ENCODE data around the gene TIMP3.

TIMP3 gene

GRCh38 chr22:32850591-32851517 lies 49.3 kb downstream of the TIMP3 start:
- Histone ChIP-seq H3K4me2 (ENCODE audit: insufficient read depth, low read length) (no peak overlapping the region), H3K4me1 (ENCODE audit: insufficient read depth, low read length) (no peaks in the 10 kb centered on the region), H3K36me3 (ENCODE audit: insufficient read depth, low read length) (no peaks in the 10 kb centered on the region), H3K9ac (ENCODE audit: low read depth, low read length) (no peak overlapping the region), H3K9me3 (ENCODE audit: insufficient read depth, low read length, severe bottlenecking) (no peaks in the 10 kb centered on the region), H4K20me1 (ENCODE audit: insufficient read depth, low read length) (0 out of 2 replicates have a peak, but pooled peaks cover 4% of the 10 kb centered on the region), H3K4me3 (ENCODE audit: low read depth in 1 of 2, low read length in 2 of 2) (no peak overlapping the region), H3K79me2 (ENCODE audit: insufficient read depth, low read length) (no peaks in the 10 kb centered on the region), H2AFZ (ENCODE audit: low read depth, low read length) (no peak overlapping the region), H3K27ac (ENCODE audit: low read length) (no peak overlapping the region), H3K27me3 (ENCODE audit: insufficient read depth, low read length, poor library complexity) (peaks cover 15% of the 10 kb centered on the region)
- TF ChIP-seq EZH2 (IDR thresholded peaks at IDR 0.05; ENCODE audit: borderline replicate concordance, low read depth, low read length, severe bottlenecking) (no peak), CTCF (IDR thresholded peaks at IDR 0.05; ENCODE audit: borderline replicate concordance, extremely low read depth, low read length, poor library complexity, severe bottlenecking) (no peak)
- DNase-seq = no peak
- no peak for ATAC-seq (ENCODE audit: insufficient read depth, low read depth)

GRCh38 chr22:32852395-32853251 lies 51.1 kb downstream of the TIMP3 start:
- peaks cover 4% of the 10 kb centered on the region for H3K27me3 ChIP-seq (ENCODE audit: insufficient read depth, low read length, poor library complexity)
- H3K79me2 ChIP-seq (ENCODE audit: insufficient read depth, low read length) = no peaks in the 10 kb centered on the region
- H3K9me3 ChIP-seq (ENCODE audit: insufficient read depth, low read length, severe bottlenecking) = no peaks in the 10 kb centered on the region
- H2AFZ ChIP-seq (ENCODE audit: low read depth, low read length) = no peak overlapping the region
- no peak overlapping the region for H3K27ac ChIP-seq (ENCODE audit: low read length)
- ATAC-seq (ENCODE audit: insufficient read depth, low read depth) (no peak), DNase-seq (no peak)
- 0 out of 2 replicates have a peak, but pooled peaks cover 4% of the 10 kb centered on the region for H4K20me1 ChIP-seq (ENCODE audit: insufficient read depth, low read length)
- no peaks in the 10 kb centered on the region for H3K36me3 ChIP-seq (ENCODE audit: insufficient read depth, low read length)
- no peak overlapping the region for H3K4me3 ChIP-seq (ENCODE audit: low read depth in 1 of 2, low read length in 2 of 2)
- TF ChIP-seq EZH2 (IDR thresholded peaks at IDR 0.05; ENCODE audit: borderline replicate concordance, low read depth, low read length, severe bottlenecking) = no peak
- TF ChIP-seq CTCF (IDR thresholded peaks at IDR 0.05; ENCODE audit: borderline replicate concordance, extremely low read depth, low read length, poor library complexity, severe bottlenecking) = no peak
- no peak overlapping the region for H3K4me2 ChIP-seq (ENCODE audit: insufficient read depth, low read length)
- no peaks in the 10 kb centered on the region for H3K4me1 ChIP-seq (ENCODE audit: insufficient read depth, low read length)
- H3K9ac ChIP-seq (ENCODE audit: low read depth, low read length) = no peak overlapping the region

- H3K79me2 ChIP-seq (ENCODE audit: insufficient read depth, low read length) = no peaks in the 10 kb centered on the region
- ATAC-seq (ENCODE audit: insufficient read depth, low read depth) (no peak), DNase-seq (no peak)
- no peaks in the 10 kb centered on the region for H3K27me3 ChIP-seq (ENCODE audit: insufficient read depth, low read length, poor library complexity)
- H3K9me3 ChIP-seq (ENCODE audit: insufficient read depth, low read length, severe bottlenecking) = no peaks in the 10 kb centered on the region
- no peak overlapping the region for H3K9ac ChIP-seq (ENCODE audit: low read depth, low read length)
- no peak overlapping the region for H3K4me3 ChIP-seq (ENCODE audit: low read depth in 1 of 2, low read length in 2 of 2)
- H3K4me1 ChIP-seq (ENCODE audit: insufficient read depth, low read length) = no peaks in the 10 kb centered on the region
- H3K4me2 ChIP-seq (ENCODE audit: insufficient read depth, low read length) = no peak overlapping the region
- H3K36me3 ChIP-seq (ENCODE audit: insufficient read depth, low read length) = no peaks in the 10 kb centered on the region
- H2AFZ ChIP-seq (ENCODE audit: low read depth, low read length) = no peak overlapping the region
- H4K20me1 ChIP-seq (ENCODE audit: insufficient read depth, low read length) = 0 out of 2 replicates have a peak, but pooled peaks cover 4% of the 10 kb centered on the region
- no peak for TF ChIP-seq EZH2 (IDR thresholded peaks at IDR 0.05; ENCODE audit: borderline replicate concordance, low read depth, low read length, severe bottlenecking)
- no peak for TF ChIP-seq CTCF (IDR thresholded peaks at IDR 0.05; ENCODE audit: borderline replicate concordance, extremely low read depth, low read length, poor library complexity, severe bottlenecking)
- H3K27ac ChIP-seq (ENCODE audit: low read length) = no peak overlapping the region
These were observed 52.2 kb downstream of the TIMP3 start for GRCh38 chr22:32853662-32854061.
